SK-N-DZ (cell line): ENCODE data around the gene GTF2IRD1. TPM values are rescaled to one million over a fixed set of nuclear protein-coding genes. Genes with fewer than 3 reads are reported as not detected.
"Not testable (repeated sequence)": the region's sequence is repeated elsewhere in the genome, so short reads cannot be mapped to it uniquely, and the experiment has no call there.

Experiments
- DNase-seq: peaks from one replicate; pipeline ENCODE4 v3.0.0-alpha.2; 2015; ENCODE audit warnings: low spot score
- polyA plus RNA-seq, 2 experiments: library from polyadenylated mRNA; depleted of rRNA; stranded (reverse); fragments of >200 nt; gene quantifications; 2 replicates each; pipeline ENCODE4 v1.2.3, GENCODE V29; 2014

The GTF2IRD1 gene, protein sequence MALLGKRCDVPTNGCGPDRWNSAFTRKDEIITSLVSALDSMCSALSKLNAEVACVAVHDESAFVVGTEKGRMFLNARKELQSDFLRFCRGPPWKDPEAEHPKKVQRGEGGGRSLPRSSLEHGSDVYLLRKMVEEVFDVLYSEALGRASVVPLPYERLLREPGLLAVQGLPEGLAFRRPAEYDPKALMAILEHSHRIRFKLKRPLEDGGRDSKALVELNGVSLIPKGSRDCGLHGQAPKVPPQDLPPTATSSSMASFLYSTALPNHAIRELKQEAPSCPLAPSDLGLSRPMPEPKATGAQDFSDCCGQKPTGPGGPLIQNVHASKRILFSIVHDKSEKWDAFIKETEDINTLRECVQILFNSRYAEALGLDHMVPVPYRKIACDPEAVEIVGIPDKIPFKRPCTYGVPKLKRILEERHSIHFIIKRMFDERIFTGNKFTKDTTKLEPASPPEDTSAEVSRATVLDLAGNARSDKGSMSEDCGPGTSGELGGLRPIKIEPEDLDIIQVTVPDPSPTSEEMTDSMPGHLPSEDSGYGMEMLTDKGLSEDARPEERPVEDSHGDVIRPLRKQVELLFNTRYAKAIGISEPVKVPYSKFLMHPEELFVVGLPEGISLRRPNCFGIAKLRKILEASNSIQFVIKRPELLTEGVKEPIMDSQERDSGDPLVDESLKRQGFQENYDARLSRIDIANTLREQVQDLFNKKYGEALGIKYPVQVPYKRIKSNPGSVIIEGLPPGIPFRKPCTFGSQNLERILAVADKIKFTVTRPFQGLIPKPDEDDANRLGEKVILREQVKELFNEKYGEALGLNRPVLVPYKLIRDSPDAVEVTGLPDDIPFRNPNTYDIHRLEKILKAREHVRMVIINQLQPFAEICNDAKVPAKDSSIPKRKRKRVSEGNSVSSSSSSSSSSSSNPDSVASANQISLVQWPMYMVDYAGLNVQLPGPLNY
- 22.3 and 24.3 TPM in 2 replicates for polyA plus RNA-seq (2014; cell fraction: cytosol; rRNA removed)
- 31.3 and 45.6 TPM in 2 replicates for polyA plus RNA-seq (2014; cell fraction: nucleus; rRNA removed)

DNA sequence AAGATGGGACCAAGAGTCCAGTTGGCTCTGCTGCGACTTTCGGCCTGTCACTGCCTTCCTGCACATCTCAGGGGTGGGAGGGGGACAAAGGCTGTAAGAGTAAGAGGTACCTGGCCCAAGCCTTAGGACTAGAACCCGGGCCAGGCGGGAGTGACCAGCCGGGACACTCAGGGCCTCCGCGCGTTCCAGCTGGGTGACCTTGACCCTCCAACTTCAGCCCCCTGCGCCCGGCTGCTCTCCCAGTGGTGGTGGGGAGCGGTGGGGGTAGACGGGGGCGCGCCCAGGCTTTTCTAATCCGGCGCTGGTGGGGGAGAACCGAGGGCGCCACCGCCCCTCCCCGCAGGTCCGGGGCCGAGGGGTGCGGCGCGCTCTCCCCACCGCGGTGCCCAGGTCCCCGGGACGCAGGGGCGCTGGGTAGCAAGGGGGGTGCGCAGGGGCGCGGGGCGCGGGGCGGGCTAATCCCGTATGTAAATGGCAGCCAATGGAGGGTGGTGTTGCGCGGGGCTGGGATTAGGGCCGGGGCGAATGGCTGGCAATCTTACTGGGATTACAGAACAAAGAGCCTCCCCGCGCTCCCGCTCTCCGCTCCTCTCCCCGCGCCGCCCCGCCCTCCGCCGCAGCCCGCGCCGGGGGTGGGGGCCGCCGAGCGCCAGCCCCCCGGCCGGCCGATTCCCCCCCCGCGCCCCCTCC is at the start of gene GTF2IRD1:
GTF2IRD1 (plus strand) TSS at position 585 of the 690 bp plus-strand sequence. CDS start 54,175 bp downstream, outside the sequence.
- peak; percentile 83 for DNase-seq

GRCh38 chr7:74404388-74404700 is 49.4 kb upstream of the GTF2IRD1 start:
- no peak for DNase-seq

- DNase-seq, result no peak
Observed at GRCh38 chr7:74404741-74405140, 49.0 kb upstream of the GTF2IRD1 start.

DNA sequence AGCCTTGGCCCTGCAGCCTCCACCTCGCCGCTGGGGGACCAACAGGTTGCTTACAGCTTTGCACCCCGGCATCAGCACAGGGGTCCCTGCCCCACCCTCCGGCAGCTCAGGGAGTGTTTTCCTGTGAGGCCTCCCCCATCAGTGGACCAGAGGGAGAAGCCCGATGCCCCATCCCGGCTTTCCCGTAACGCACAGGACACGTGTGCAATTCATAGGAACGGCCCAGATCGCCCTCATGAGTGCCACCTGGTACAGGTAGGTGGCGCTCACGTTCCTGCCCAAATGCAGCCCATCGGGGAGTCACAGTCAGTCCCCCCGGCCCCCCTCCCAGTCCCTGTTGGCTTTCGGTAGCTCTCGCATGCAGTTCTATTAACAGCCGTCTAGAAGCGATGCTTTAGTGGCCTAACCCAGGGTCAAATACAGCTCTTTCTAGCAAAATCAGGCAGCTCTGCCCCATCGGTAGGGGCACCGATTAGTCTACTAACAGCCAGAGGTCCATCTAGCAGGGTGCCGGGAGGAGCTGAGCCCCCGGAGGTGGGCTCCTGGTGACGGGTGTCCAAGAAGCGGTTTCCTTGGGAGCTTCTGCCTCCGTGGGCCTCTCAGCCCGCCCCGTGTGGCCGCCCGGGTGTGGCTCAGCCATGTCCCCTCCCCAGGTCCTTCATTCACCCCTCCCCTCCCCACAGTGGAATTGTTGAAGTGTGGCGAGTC is 48.4 kb upstream of the GTF2IRD1 start:
- no peak for DNase-seq

DNA sequence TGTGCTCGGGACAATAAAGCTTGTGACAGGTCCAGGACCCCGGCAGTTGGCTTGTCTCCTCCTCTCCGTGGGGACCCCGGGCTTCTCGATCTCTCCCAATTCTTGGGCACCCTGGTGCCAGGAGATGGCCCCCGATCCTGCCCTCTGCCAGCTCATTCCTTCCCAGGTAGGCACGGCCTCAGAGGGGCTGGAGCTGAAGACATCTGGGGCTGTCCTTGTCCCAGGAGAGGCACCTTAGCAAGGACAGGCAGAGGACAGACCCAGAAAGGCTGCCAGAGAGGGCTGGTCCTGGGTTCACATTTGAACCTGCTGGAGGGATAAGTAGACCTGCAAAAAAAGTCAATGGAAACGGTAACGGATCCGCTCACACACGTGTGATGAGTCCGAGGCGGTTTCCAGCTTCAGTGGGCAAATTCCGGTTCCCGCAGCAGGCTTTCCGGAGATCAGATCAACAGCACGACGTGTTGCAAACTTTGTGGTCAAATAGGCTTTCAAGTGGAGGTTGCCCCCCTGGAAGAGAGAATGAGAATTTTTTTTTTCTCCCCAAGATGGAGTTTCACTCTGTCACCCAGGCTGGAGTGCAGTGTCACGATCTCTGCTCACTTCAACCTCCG is 47.7 kb upstream of the GTF2IRD1 start:
- DNase-seq, result no peak

- DNase-seq, result no peak
Observed at GRCh38 chr7:74407958-74408357, 45.7 kb upstream of the GTF2IRD1 start.

GRCh38 chr7:74409571-74409970 is 44.1 kb upstream of the GTF2IRD1 start:
- no peak for DNase-seq

DNA sequence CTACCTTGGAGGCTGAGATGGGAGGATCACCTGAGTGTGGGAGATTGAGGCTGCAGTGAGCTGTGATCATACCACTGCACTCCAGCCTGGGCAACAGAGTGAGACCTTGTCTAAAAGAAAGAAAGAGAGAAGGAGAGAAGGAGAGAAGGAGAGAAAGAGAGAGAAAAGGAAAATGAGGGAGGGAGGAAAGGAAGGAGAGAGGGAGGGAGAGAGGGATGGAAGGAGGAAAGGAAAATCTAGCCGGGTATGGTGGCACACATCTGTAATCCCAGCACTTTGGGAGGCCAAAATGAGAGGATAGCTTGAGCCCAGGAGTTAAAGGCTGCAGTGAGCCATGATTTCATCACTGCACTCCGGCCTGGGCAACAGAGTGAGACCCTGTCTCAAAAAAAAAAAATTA is 42.9 kb upstream of the GTF2IRD1 start:
- DNase-seq, result no peak

DNA sequence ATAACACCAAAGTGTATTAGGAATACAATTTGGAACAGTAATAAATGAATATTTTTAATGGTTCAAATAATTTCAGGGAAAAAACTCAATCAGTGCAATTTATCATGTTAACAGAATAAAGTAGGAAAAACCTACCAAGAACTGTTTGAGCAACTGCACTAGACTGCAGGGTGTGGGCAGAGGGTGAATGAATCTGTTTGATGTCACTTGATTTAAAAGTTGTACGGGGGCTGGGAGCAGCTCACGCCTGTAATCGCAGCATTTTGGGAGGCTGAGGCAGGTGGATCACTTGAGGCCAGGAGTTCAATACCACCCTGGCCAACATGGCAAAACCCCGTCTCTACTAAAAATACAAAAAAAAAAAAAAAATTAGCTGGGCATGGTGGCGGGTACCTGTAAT is 42.1 kb upstream of the GTF2IRD1 start:
- not testable (repeated sequence) for DNase-seq

DNA sequence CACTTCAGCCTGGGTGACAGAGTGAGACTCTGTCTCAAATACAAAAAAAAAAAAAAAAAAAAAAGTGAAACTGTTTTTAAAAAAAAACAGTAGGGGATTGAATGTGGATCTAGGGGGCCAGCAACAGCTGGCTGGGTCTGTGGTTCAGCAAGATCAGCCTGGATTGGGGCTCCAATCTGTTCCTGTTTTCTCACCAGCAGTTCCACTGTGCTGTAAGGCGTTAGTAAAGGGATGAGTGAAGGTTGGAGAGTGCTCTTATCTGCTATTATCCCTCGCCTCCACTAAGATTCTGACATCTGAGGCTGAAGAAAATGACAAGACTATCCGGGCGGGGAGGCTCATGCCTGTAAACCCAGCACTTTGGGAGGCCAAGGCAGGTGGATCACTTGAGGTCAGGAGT is 41.6 kb upstream of the GTF2IRD1 start:
- no peak for DNase-seq

DNA sequence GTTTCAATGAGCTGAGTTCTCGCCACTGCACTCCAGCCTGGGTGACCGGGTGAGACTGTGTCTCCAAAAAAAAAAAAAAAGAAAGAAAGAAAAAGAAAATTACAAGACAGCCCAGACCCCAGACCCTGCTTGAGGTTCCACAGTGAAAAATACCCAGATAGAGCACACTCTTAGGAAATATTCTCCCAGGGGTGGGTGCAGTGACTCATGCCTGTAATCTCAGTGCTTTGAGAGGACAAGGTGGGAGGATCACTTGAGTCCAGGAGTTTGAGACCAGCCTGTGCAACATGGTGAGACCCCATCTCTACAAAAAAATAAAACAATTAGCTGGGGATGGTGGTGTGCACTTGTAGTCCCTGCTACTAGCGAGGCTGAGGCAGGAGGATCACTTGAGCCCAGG is 41.1 kb upstream of the GTF2IRD1 start:
- DNase-seq, result no peak

DNA sequence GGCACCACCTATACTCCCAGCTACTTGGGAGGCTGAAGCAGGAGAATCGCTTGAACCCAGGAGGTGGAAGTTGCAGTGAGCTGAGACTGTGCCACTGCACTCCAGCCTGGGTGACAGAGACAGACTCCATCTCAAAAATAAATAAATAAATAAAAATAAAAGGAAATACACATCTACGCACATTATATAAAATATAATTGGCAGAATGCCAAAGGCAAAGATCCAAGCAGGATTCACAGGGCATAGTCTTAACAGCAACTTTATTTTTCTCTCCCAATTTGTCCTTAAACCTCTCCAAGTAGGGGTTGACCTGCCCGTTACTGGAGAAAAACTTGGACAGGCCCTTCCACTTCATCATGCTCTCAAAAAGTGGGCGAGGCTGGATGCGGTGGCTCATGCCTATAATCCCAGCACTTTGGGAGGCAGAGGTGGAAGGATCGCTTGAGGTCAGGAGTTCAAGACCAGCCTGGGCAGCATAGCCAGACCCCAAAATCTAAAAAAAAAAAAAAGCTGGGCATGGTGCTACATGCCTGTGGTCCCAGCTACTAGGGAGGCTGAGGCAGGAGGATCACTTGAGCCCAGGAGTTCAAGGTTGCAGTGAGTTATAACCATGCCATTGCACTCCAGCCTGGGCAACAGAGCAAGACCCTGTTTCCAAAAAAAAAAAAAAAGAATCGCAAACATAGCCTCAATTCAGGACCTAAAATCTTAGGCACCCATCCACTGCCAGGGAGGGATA is 38.9 kb upstream of the GTF2IRD1 start:
- DNase-seq, result not testable (repeated sequence)

DNA sequence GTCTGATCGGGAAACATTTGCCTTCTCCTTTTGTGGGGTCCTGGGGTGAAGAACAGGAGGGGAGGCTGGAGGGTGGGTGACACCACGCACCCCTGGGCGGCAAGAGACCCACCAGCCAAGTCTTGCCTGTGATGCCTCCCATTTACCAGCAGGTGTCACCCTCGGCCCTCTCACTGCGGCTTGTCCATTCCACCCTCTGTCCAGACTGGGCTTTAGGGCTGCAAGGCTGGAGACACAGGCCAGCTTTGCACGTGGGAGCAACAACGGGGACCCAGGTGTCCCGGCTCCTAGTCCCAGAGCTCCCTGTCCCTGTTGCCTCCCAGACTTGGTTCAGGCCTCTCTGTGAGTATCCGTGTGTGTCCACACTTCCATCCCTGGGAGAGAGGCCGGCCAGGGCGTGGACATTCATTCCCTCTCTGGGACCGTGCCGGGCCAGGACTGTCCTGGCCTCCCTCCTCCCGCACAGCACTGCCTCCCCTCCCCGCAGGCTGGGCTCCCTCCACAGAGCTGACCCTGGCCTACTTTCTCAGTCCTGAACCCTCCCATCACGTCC is 36.2 kb upstream of the GTF2IRD1 start:
- DNase-seq, result peak; percentile 75

- DNase-seq, result no peak
Observed at GRCh38 chr7:74418076-74418475, 35.6 kb upstream of the GTF2IRD1 start.

DNA sequence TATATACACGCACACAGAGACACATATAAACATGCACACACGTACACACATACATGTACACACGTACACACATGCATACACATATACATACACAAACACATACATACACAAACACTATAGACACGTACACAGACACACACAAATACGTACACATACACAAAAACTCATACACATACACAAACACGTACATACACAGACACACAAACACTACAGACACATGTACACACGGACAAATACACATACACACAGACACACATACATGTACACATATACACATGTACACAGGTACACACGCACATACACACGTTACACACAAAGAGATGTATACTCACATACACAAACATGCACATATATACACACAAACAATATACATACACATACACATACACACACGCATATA is 35.2 kb upstream of the GTF2IRD1 start:
- DNase-seq, result no peak

GRCh38 chr7:74419232-74419631 is 34.5 kb upstream of the GTF2IRD1 start:
- not testable (repeated sequence) for DNase-seq

GRCh38 chr7:74420006-74420405 is 33.7 kb upstream of the GTF2IRD1 start:
- DNase-seq, result no peak

DNA sequence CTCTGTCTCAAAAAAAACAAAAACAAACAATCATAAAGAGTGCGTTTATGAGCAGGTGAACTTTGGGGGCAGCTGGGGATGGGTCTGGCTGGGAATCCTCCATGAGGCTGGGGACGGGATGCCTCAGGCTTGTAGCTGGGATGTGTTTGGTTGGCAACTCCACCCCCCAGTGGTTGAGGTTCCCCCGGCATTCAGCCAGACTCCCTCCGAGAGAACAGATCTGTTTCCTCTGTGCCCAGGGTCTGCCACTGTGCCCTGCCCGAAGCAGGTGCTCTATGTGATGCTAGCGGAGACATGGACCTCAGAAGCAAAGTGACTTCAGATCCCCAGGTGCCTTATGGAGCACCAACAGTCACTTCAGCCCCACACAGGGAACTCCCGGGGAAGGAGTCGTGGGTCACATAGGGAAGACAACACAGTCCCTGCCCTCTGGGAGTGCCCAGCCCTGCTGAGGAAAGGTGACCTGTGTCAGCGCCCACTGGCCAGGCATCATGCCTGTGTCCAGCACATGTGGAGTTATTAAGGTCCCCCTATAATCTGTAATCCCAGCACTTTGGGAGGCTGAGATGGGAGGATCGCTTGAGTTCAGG is 29.3 kb upstream of the GTF2IRD1 start:
- no peak for DNase-seq

DNA sequence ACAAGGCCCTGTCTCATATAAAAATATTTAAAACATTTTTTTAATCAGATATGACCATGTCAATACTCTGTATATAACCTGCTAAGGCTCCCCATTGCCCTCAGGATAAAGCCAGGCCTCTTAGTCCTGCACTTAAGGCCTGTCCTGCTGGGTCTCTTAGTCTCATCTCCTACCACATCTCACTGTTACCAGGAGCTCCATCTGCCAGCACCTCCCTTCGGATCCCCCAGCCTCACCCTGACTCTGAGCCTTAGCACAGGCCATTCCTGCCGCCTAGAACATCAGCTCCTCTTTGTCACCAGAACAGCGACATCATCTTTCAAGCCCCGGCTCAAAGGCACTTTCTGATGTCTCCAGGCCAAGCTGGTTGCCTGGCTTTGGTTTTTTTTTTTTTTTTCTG is 25.7 kb upstream of the GTF2IRD1 start:
- DNase-seq, result no peak
